K562 (cell line): Measurements from ENCODE around the gene ZDHHC12. TPM values are rescaled to one million over a fixed set of nuclear protein-coding genes. Genes with fewer than 3 reads are reported as not detected.

ENCODE experiments used
- ATAC-seq: fragments of 200-7000 bp; cut with Tn5 transposase; 3 replicates; pipeline ENCODE4 v1.9.1; 2020; ENCODE audit warnings: moderate library complexity
- BruUV-seq: library from RNA; stranded (reverse); fragments of 400-500 nt; replicated peaks from 2 replicates; lab custom pipeline; 2021; lab: Mats Ljungman, UMichigan
- CTCF ChIA-PET: fragments of 300-600 bp; formaldehyde crosslinking; extraction: SDS; loops from one replicate; lab custom pipeline; 2021; ENCODE audit warnings: low intra/inter-chr PET ratio; lab: Yijun Ruan, JAX
- POLR2A ChIA-PET: fragments of 300-600, 350-650 bp; sonication (Branson Sonifier 250); formaldehyde crosslinking; extraction: SDS; loops from one replicate; lab custom pipeline; 2021; ENCODE audit warnings: antibody characterized with exemption, inconsistent platforms; lab: Yijun Ruan, JAX
- DNase-seq, 4 experiments: peaks; one replicate each; pipeline versions ENCODE4 v3.0.0 to v3.0.0-alpha.2; 2011 to 2018; ENCODE audit warnings: low spot score in 3 of 4, mixed read lengths in 3 of 4; ENCODE audit errors: extremely low read depth in 1 of 4
- FAIRE-seq: peaks from 2 replicates; lab custom pipeline; 2011; peaks lifted over from hg19 to GRCh38; lab: Jason Lieb, UNC
- H2AFZ ChIP-seq: 2 replicates; pipeline ENCODE4 v1.6.0; 2011; ENCODE audit warnings: low read depth, low read length, control low read depth, inconsistent platforms
- H3K27ac ChIP-seq: fragments of 200-600 bp; 3 replicates; pipeline ENCODE4 v1.8.0; 2011; ENCODE audit warnings: low read depth, mild to moderate bottlenecking, control low read depth, inconsistent platforms, low read length, moderate library complexity, mixed read lengths; ENCODE audit errors: extremely low read depth
- H3K27me3 ChIP-seq, 2 experiments: fragments of 300-600 bp in 1 of 2; 2 replicates in 1 of 2; 3 replicates in 1 of 2; pipeline versions ENCODE4 v1.6.0 to v1.8.0; 2011; ENCODE audit warnings: inconsistent platforms in 2 of 2, low read length in 2 of 2, mild to moderate bottlenecking in 1 of 2, mixed read lengths in 1 of 2, moderate library complexity in 1 of 2; ENCODE audit not compliant: control insufficient read depth in 2 of 2, insufficient read depth in 2 of 2
- H3K36me3 ChIP-seq: fragments of 300-600 bp; 3 replicates; pipeline ENCODE4 v1.8.0; 2011; ENCODE audit warnings: mild to moderate bottlenecking, low read length, inconsistent platforms; ENCODE audit not compliant: control insufficient read depth, insufficient read depth
- H3K4me1 ChIP-seq, 2 experiments: fragments of 200-600 bp in 1 of 2; replicated peaks in 1 of 2; 2 replicates in 1 of 2; 3 replicates in 1 of 2; pipeline versions ENCODE4 v1.5.1 to v1.8.0; 2011; ENCODE audit warnings: inconsistent platforms in 2 of 2, low read length in 2 of 2, mild to moderate bottlenecking in 1 of 2, mixed read lengths in 1 of 2, moderate library complexity in 1 of 2; ENCODE audit not compliant: control insufficient read depth in 2 of 2, insufficient read depth in 2 of 2
- H3K4me2 ChIP-seq: 2 replicates; pipeline ENCODE4 v1.6.1; 2011; ENCODE audit warnings: low read length, control low read depth, inconsistent platforms, mixed read lengths; ENCODE audit not compliant: insufficient read depth
- H3K4me3 ChIP-seq: fragments of 200-600 bp; sonication (generic), shearing (Covaris generic); 2 replicates; pipeline ENCODE4 v1.5.1; 2016; ENCODE audit warnings: control low read depth, inconsistent platforms
- H3K79me2 ChIP-seq: fragments of 200-600 bp; 3 replicates; pipeline ENCODE4 v1.8.0; 2011; ENCODE audit warnings: low read length, inconsistent platforms; ENCODE audit not compliant: control insufficient read depth, insufficient read depth
- H3K9ac ChIP-seq, 2 experiments: 2 replicates each; pipeline versions ENCODE4 v1.6.0 to v1.6.1; 2011; ENCODE audit warnings: low read depth in 2 of 2, low read length in 2 of 2, control low read depth in 1 of 2, inconsistent platforms in 1 of 2, mild to moderate bottlenecking in 1 of 2, mixed read lengths in 1 of 2; ENCODE audit not compliant: insufficient read depth in 1 of 2
- H3K9me1 ChIP-seq: one replicate; pipeline ENCODE4 v1.6.0; 2011; ENCODE audit warnings: inconsistent platforms, mild to moderate bottlenecking, low read length, moderate library complexity; ENCODE audit not compliant: control insufficient read depth, insufficient read depth
- H3K9me3 ChIP-seq: replicated peaks from 2 replicates; pipeline ENCODE4 v1.5.1; 2011; ENCODE audit warnings: low read depth, low read length, inconsistent platforms; ENCODE audit not compliant: control insufficient read depth, insufficient read depth
- H4K20me1 ChIP-seq: replicated peaks from 2 replicates; pipeline ENCODE4 v1.6.1; 2011; ENCODE audit warnings: low read length, inconsistent platforms, mixed read lengths; ENCODE audit not compliant: control insufficient read depth, insufficient read depth
- CBFB ChIP-seq: sonication (generic); formaldehyde crosslinking; IDR thresholded peaks from 2 replicates; pipeline ENCODE4 v1.4.0; 2020; ENCODE audit warnings: mild to moderate bottlenecking, missing genetic modification reagents
- NFATC3 ChIP-seq: fragments of 450-650 bp; IDR thresholded peaks from 2 replicates; pipeline ENCODE4 v1.6.1; 2017; ENCODE audit warnings: mild to moderate bottlenecking
- NFRKB ChIP-seq: fragments of 450-650 bp; IDR thresholded peaks from 2 replicates; pipeline ENCODE4 v1.6.1; 2016; ENCODE audit warnings: low read depth
- RBM17 ChIP-seq: fragments of 200-400 bp; formaldehyde crosslinking; IDR thresholded peaks from 2 replicates; pipeline ENCODE4 v1.6.1; 2017; ENCODE audit warnings: low read depth, mild to moderate bottlenecking, low read length, borderline replicate concordance
- ZNF41 ChIP-seq: fragments of 250-450 bp; sonication (Bioruptor Pico); conservative IDR thresholded peaks from 2 replicates; pipeline ENCODE4 v1.4.0; 2020; ENCODE audit warnings: mild to moderate bottlenecking
- WGBS: fragments of 100-300 bp; shearing (Covaris generic); methylation state at CpG from one replicate; pipeline ENCODE4 v1.1.6; 2016; ENCODE audit warnings: low coverage, mixed read lengths; ENCODE audit not compliant: insufficient coverage; ENCODE audit errors: missing lambda C conversion rate; 5-methylcytosine and 5-hydroxymethylcytosine counted together
- in situ Hi-C: fragments of 300-500 bp; cut with MboI; formaldehyde crosslinking; loops from 4 replicates; pipeline ENCODE4 v1.15.0; 2018; ENCODE audit warnings: inconsistent platforms, mixed read lengths
- intact Hi-C: fragments of 100-400 bp; cut with micrococcal nuclease; formaldehyde crosslinking; loops from 2 replicates; pipeline ENCODE4 v1.14.2; 2022
- polyA plus RNA-seq, 8 experiments: library from polyadenylated mRNA; depleted of rRNA in 4 of 8; stranded (reverse) in 5 of 8; unstranded in 3 of 8; fragments of >200 nt; fragmentation: Nextera tagmentation in 2 of 8; fragmentation: Illumina TruSeq in 1 of 8; extraction: Ambion mirVana in 2 of 8; extraction: Trizol in 1 of 8; gene quantifications; 2 replicates each; pipeline versions ENCODE4 v1.2.1 to v1.2.3, GENCODE V29; 2011 to 2014; ENCODE audit warnings: inconsistent platforms in 1 of 8, missing spikeins in 1 of 8
- total RNA-seq, 7 experiments: library from RNA; depleted of rRNA in 6 of 7; stranded (reverse); fragments of >200 nt in 6 of 7; fragmentation: Illumina TruSeq in 2 of 7; extraction: Trizol in 2 of 7; gene quantifications; 2 replicates each; pipeline versions ENCODE4 v1.2.1 to v1.2.3, GENCODE V29; 2011 to 2021; ENCODE audit warnings: low replicate concordance in 1 of 7
- TF ChIP-seq, protein P1 (sequence below): IDR thresholded peaks from 2 replicates; pipeline ENCODE4 v1.6.1; 2011; ENCODE audit warnings: borderline replicate concordance, low read depth, mild to moderate bottlenecking, moderate library complexity, low read length; ENCODE audit not compliant: insufficient read depth, poor library complexity, severe bottlenecking
- TF ChIP-seq, protein P2 (sequence below), 2 experiments: fragments of 450-650 bp; IDR thresholded peaks; 2 replicates each; pipeline ENCODE4 v1.6.1; 2016; ENCODE audit warnings: mild to moderate bottlenecking in 2 of 2, borderline replicate concordance in 1 of 2, low read depth in 1 of 2, moderate library complexity in 1 of 2

ZDHHC12 gene
- total and polyA plus RNA-seq, 9 of the 15 experiments (the other 6 are each of a cell fraction or from before 2014, with no cell fraction given): 0.21 to 38.0 (median 13.8) TPM

DNA sequence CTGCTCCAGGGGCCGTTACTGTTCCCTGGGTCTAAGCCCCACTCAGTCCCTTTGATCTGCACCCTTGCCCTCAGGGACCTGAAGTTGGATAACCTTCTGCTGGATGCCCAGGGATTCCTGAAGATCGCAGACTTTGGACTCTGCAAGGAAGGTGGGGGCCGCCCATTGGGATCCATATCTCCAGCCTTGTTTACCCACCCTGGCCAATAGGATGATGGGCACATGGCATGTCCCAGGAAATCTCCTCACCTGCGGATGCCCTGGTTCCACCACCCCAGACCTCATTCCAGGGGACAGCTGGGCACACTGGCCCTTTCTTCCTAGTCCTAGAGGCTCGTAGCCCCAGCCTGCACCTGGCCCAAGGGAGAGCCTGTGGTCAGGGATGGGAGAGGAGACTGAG lies 5.5 kb downstream of the ZDHHC12 start:
- peaks cover 69% of the 10 kb centered on the region; the same call in 2 of the 3 replicates for H3K36me3 ChIP-seq
- H3K79me2 ChIP-seq: peaks cover 2% of the 10 kb centered on the region; the same call in 1 of the 3 replicates
- H3K4me3 ChIP-seq: no peak overlapping the region
- H3K9me1 ChIP-seq: peaks cover 2% of the 10 kb centered on the region
- intact Hi-C loops (no loop called here), in situ Hi-C loops (loop anchor here (5.0 to 10.0 kb wide), 2 partner anchors 71 to 294 kb away; partner anchors contain the start of gene CERCAM)
- no peak for ATAC-seq
- no peaks in the 10 kb centered on the region for H4K20me1 ChIP-seq
- H3K9me3 ChIP-seq: no peaks in the 10 kb centered on the region
- DNase-seq: no peak
- no peak overlapping the region for H3K27ac ChIP-seq
- BruUV-seq: no TSS peak
- POLR2A ChIA-PET: interaction anchor here (0.8 kb wide), 1 partner anchor 9 kb away, joined by 3 read pairs; no protein-coding TSS in a partner anchor
- no peak for FAIRE-seq
- no peaks in the 10 kb centered on the region for H3K27me3 ChIP-seq
- H2AFZ ChIP-seq: no peak overlapping the region
- no peak overlapping the region for H3K9ac ChIP-seq
- CTCF ChIA-PET: interaction anchor here (0.6 kb wide), 1 partner anchor 93 kb away, joined by 3 read pairs; no protein-coding TSS in a partner anchor
- H3K4me2 ChIP-seq: no peak overlapping the region
- peaks cover 8 to 33% of the 10 kb centered on the region in 2 experiments; a peak in 4 of 5 replicates for H3K4me1 ChIP-seq
- 88% methylated on average over 3 of the region's 5 CpGs for WGBS
- TF ChIP-seq, protein P1, sequence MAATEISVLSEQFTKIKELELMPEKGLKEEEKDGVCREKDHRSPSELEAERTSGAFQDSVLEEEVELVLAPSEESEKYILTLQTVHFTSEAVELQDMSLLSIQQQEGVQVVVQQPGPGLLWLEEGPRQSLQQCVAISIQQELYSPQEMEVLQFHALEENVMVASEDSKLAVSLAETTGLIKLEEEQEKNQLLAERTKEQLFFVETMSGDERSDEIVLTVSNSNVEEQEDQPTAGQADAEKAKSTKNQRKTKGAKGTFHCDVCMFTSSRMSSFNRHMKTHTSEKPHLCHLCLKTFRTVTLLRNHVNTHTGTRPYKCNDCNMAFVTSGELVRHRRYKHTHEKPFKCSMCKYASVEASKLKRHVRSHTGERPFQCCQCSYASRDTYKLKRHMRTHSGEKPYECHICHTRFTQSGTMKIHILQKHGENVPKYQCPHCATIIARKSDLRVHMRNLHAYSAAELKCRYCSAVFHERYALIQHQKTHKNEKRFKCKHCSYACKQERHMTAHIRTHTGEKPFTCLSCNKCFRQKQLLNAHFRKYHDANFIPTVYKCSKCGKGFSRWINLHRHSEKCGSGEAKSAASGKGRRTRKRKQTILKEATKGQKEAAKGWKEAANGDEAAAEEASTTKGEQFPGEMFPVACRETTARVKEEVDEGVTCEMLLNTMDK: no peak
- TF ChIP-seq ZNF41: no peak
- TF ChIP-seq, protein P2, sequence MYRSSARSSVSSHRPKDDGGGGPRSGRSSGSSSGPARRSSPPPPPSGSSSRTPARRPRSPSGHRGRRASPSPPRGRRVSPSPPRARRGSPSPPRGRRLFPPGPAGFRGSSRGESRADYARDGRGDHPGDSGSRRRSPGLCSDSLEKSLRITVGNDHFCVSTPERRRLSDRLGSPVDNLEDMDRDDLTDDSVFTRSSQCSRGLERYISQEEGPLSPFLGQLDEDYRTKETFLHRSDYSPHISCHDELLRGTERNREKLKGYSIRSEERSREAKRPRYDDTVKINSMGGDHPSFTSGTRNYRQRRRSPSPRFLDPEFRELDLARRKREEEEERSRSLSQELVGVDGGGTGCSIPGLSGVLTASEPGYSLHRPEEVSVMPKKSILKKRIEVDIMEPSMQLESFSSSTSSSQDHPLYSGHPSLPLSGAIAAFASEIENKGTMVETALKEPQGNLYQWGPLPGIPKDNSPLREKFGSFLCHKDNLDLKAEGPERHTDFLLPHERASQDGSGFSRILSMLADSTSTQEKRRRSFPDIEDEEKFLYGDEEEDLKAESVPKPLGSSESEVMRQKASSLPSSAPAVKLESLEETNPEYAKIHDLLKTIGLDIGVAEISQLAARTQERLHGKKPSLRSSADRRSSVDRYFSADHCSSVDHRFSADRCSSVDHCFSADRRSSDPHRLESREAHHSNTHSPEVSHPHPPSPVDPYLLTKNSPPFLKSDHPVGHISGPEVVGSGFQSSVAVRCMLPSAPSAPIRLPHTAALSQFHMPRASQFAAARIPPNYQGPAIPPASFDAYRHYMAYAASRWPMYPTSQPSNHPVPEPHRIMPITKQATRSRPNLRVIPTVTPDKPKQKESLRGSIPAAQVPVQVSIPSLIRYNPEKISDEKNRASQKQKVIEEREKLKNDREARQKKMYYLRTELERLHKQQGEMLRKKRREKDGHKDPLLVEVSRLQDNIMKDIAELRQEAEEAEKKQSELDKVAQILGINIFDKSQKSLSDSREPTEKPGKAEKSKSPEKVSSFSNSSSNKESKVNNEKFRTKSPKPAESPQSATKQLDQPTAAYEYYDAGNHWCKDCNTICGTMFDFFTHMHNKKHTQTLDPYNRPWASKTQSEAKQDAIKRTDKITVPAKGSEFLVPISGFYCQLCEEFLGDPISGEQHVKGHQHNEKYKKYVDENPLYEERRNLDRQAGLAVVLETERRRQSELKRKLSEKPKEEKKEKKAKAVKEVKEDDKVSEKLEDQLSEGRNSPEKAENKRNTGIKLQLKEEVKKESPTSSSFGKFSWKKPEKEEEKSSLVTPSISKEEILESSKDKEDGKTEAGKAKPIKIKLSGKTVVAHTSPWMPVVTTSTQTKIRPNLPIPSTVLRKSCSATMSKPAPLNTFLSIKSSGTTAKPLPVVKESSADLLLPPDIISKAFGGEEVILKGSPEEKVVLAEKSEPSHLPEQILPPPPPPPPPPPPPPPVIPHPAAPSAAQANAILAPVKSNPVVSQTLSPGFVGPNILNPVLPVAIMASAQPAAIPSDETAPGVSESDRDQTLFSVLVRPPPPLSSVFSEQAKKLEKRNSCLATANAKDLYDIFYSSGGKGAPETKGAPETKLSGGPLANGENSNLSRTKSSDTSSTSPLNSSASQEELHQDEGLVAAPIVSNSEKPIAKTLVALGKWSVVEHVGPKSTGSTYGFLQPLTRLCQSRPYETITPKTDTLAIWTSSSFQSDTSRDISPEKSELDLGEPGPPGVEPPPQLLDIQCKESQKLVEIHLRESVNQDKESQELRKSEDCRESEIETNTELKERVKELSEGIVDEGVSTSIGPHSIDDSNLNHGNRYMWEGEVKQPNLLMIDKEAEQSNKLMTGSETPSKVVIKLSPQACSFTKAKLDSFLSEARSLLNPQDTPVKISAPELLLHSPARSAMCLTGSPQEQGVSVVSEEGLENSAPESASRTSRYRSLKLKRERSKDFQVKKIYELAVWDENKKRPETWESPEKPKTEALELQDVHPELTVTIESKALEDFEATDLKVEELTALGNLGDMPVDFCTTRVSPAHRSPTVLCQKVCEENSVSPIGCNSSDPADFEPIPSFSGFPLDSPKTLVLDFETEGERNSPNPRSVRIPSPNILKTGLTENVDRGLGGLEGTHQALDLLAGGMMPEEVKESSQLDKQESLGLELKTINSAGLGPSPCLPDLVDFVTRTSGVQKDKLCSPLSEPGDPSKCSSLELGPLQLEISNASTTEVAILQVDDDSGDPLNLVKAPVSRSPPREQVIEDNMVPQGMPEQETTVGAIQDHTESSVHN (IDR thresholded peaks at IDR 0.05; ENCODE audit: borderline replicate concordance in 1 of 2, low read depth in 1 of 2): no peak
- no peak for TF ChIP-seq RBM17
- no peak for TF ChIP-seq CBFB
- no peak for TF ChIP-seq NFRKB
- TF ChIP-seq NFATC3: no peak
